ENCODE measurements around the gene OGT. TPM values are rescaled to one million over a fixed set of nuclear protein-coding genes. Genes with fewer than 3 reads are reported as not detected.
"Not testable (repeated sequence)": the region's sequence is repeated elsewhere in the genome, so short reads cannot be mapped to it uniquely, and the experiment has no call there.

Gene OGT
- total RNA-seq, 1 donor from 2014 or later: 231 TPM

DNA sequence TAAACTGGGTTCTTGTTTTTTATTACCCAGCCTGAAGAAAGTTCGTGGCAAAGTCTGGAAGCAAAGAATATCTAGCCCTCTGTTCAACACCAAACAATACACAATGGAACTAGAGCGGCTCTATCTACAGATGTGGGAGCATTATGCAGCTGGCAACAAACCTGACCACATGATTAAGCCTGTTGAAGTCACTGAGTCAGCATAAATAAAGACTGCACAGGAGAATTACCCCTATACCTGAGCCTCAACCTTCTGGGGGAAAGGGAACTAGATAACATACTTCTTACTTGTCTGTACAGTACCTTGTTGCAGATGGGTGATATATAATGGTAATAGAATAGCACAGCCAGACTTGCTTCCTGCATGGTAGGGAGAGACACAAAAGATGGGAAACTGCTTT lies 40.7 kb downstream of the OGT start:
- Mint-ChIP-seq H3K9me3 (no peaks in the 10 kb centered on the region), H3K27me3 (ENCODE audit: low read depth) (no peaks in the 10 kb centered on the region), H3K4me3 (ENCODE audit: low read depth) (no peak overlapping the region), H3K36me3 (ENCODE audit: low read depth) (peaks cover 55% of the 10 kb centered on the region), H3K27ac (no peak overlapping the region), H3K4me1 (ENCODE audit: low read depth) (peaks cover 2% of the 10 kb centered on the region)
- DNase-seq (ENCODE audit: low spot score): no peak
- intact Hi-C loops (cut with micrococcal nuclease): no loop called here

DNA sequence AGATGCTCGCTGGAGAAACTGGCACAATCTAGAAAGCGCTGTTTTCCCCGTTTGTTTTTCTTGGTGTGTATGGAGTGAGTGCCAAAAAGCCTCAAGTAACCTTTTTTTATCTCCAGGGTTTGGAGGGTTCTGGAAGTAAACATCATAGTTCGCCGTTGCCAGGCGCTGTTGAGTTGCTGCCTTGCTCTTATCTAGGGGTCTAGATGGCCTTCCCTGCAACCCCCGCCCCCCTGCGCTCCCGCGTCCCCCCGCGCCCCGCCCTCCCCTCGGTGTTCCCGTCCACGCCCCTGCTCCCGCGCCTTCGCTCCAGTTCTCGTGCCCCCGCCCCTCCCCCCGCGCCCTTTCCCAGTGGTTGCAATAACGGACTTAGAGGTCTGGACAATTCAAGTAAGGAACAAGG lies 44.8 kb downstream of the OGT start:
- no peak overlapping the region for H3K27ac Mint-ChIP-seq
- H3K36me3 Mint-ChIP-seq (ENCODE audit: low read depth): peaks cover 49% of the 10 kb centered on the region
- H3K27me3 Mint-ChIP-seq (ENCODE audit: low read depth): no peaks in the 10 kb centered on the region
- DNase-seq (ENCODE audit: low spot score): no peak
- no peaks in the 10 kb centered on the region for H3K9me3 Mint-ChIP-seq
- peaks cover 2% of the 10 kb centered on the region for H3K4me1 Mint-ChIP-seq (ENCODE audit: low read depth)
- H3K4me3 Mint-ChIP-seq (ENCODE audit: low read depth): no peak overlapping the region
- intact Hi-C loops (cut with micrococcal nuclease): no loop called here

DNA sequence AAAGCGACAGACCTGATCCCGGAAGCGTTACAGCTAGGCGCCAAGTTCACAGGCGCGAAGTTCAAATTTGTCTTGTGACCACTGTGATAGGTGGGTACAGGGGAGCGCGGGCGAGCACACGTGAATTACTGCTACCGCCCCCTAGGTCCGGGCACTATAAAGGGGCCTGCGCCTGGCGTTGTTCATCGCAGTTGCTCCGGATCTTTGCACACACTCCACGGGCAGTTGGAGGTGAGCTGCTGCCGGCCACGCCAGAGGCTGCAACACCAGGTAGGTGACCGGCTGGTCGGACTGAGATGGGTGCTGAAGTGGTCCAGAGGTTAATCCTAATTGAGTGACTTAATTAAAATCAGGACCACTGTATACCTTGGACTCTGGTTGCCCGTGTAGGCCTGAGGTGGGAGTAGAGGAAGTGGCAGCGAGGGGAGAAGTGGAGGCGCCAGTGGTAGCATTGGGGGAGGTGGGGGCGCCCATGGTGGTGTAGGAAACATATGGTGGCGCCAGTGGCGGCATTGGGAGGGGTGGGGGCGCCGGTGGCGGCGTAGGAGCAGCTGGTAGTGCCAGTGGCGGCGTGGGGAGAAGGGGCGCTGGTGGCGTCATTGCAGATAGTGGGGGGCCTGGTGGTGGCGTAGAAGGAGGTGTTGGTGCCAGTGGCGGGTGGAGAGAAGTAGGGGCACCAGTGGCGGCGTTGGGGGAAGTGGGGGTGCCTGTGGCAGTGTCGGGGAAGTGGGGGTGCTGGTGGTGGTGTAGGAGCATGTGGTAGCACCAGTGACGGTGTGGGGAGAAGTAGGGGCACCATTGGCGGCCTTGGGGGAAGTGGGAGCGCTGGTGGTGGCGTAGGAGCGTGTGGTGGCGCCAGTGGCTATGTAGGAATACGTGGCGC lies 45.6 kb downstream of the OGT start, which contains the start of gene GCNA:
Gene GCNA, plus strand, starts transcription at position 185 of the 883 bp plus-strand sequence. CDS start 2,385 bp downstream, outside the sequence.
- H3K36me3 Mint-ChIP-seq (ENCODE audit: low read depth): peaks cover 44% of the 10 kb centered on the region
- H3K4me3 Mint-ChIP-seq (ENCODE audit: low read depth): no peak within 1 kb of the TSS
- H3K4me1 Mint-ChIP-seq (ENCODE audit: low read depth): peaks cover 2% of the 10 kb centered on the region
- intact Hi-C loops (cut with micrococcal nuclease): no loop called here
- no peak for DNase-seq (ENCODE audit: low spot score)
- no peak within 1 kb of the TSS for H3K27ac Mint-ChIP-seq
- no peaks in the 10 kb centered on the region for H3K27me3 Mint-ChIP-seq (ENCODE audit: low read depth)
- no peaks in the 10 kb centered on the region for H3K9me3 Mint-ChIP-seq

DNA sequence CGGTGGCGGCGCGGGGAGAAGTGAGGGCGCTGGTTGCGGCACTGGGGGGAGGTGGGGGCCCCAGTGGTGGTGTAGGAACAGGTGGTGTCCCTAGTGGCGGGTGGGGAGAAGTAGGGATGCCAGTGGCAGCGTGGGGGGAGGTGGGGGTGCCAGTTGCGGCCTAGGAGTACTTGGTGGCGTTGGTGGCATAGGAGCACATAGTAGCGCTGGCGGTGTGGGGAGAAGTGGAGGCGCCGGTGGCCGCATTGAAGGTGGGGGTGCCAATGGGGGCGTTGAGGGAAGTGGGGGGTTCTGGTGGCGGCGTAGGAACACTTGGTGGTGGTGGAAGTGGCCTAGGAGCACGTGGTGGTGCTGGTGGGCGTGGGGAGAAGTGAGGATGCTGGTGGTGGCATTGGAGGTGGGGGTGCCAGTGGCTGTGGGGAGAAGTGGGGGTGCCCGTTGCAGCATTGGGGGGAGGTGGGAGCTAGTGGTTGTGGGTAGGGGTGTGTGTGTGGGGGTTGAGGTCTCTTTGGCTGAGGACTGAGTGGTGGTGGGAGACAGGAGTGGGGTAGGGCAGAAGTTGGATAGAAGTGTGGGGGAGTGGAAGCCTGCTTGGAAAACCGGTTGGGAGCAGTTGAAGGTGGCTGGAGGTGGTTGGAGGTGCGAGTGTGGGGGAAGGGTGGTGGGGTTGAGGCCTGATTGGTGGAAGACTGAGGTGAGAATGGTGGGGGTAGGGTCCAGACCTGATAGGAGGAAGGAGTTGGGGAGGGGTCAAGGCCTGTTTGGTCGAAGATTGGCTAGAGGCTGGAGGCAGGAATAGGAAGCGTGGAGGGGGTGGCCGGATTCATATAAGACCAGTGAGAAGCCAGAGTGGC lies 46.5 kb downstream of the OGT start:
- peak overlapping the region; percentile 58 for H3K27ac Mint-ChIP-seq
- peaks cover 2% of the 10 kb centered on the region for H3K4me1 Mint-ChIP-seq (ENCODE audit: low read depth)
- no peaks in the 10 kb centered on the region for H3K9me3 Mint-ChIP-seq
- no peak for DNase-seq (ENCODE audit: low spot score)
- no peak overlapping the region for H3K4me3 Mint-ChIP-seq (ENCODE audit: low read depth)
- no peaks in the 10 kb centered on the region for H3K27me3 Mint-ChIP-seq (ENCODE audit: low read depth)
- intact Hi-C loops (cut with micrococcal nuclease): no loop called here
- H3K36me3 Mint-ChIP-seq (ENCODE audit: low read depth): peaks cover 35% of the 10 kb centered on the region

DNA sequence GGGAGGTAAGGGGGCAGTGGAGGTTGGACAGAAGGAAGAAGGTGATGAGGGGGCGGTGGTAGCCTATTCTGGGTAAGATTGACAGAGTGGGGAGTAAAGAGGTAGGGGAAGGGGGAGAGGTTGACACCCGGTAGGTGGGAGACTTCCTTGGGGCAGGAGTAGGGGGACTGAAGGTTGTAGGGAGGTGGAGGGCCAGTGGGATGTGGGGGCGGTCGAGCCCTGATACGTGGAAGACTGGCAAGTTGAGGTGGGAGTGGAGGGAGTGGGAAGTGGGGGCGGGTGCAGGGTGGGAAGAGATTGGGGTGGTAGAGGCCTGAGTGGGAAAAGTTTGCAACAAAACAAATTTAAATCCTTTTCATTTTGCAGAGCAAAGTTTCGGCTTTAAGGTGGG lies 47.1 kb downstream of the OGT start:
- no peak overlapping the region for H3K4me3 Mint-ChIP-seq (ENCODE audit: low read depth)
- H3K36me3 Mint-ChIP-seq (ENCODE audit: low read depth): peaks cover 29% of the 10 kb centered on the region
- H3K4me1 Mint-ChIP-seq (ENCODE audit: low read depth): peaks cover 2% of the 10 kb centered on the region
- intact Hi-C loops (cut with micrococcal nuclease): loop anchor here (5.0 kb wide), 1 partner anchor 72 kb away; no protein-coding TSS in a partner anchor
- DNase-seq (ENCODE audit: low spot score): no peak
- no peaks in the 10 kb centered on the region for H3K27me3 Mint-ChIP-seq (ENCODE audit: low read depth)
- peak overlapping the region; percentile 58 for H3K27ac Mint-ChIP-seq
- no peaks in the 10 kb centered on the region for H3K9me3 Mint-ChIP-seq

DNA sequence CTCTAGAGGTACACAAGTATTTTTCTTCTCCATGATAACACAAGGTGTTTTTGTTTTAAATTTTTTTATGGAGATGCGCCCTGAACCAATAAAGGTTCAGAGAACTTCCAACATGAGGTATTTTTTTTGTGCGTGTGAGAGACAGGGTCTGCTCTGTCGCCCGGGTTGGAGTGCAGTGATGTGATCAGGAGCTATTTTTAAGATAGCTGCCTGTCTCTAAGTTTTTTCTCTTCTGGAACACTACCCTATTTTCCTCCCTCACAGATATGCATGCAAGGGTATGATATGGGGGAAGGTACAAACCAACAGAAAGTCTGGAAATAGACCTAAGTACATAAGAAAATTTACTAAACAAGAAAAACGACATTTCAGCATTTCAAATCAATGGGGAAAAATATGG lies 48.3 kb downstream of the OGT start:
- H3K4me3 Mint-ChIP-seq (ENCODE audit: low read depth): no peak overlapping the region
- no peak overlapping the region for H3K27ac Mint-ChIP-seq
- no peaks in the 10 kb centered on the region for H3K27me3 Mint-ChIP-seq (ENCODE audit: low read depth)
- intact Hi-C loops (cut with micrococcal nuclease): loop anchor here (5.0 kb wide), 1 partner anchor 71 kb away; no protein-coding TSS in a partner anchor
- H3K36me3 Mint-ChIP-seq (ENCODE audit: low read depth): peaks cover 29% of the 10 kb centered on the region
- DNase-seq (ENCODE audit: low spot score): no peak
- H3K4me1 Mint-ChIP-seq (ENCODE audit: low read depth): peaks cover 2% of the 10 kb centered on the region
- H3K9me3 Mint-ChIP-seq: no peaks in the 10 kb centered on the region

DNA sequence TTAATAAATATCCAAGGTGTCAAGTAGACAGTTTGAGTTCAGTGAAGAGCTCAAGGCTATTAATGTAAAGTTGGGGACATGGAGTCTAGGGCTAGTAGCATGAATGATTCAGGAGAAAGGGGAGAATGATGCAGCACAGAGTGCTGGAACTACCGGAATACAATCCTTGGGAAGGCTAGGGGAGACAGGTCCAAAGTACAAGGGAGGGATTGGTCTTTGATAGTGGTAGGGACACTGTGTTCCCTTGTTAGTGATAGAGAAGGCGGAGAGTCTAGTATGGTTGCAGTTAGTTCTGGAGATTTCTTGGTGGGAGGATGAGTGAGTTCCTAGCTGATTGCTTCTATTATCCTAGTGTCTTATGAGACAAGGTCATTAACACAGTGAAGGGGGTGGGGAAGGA lies 54.0 kb downstream of the OGT start:
- intact Hi-C loops (cut with micrococcal nuclease): no loop called here
- H3K4me1 Mint-ChIP-seq (ENCODE audit: low read depth): no peaks in the 10 kb centered on the region
- peaks cover 9% of the 10 kb centered on the region for H3K36me3 Mint-ChIP-seq (ENCODE audit: low read depth)
- no peaks in the 10 kb centered on the region for H3K27me3 Mint-ChIP-seq (ENCODE audit: low read depth)
- H3K27ac Mint-ChIP-seq: no peak overlapping the region
- DNase-seq (ENCODE audit: low spot score): no peak
- no peak overlapping the region for H3K4me3 Mint-ChIP-seq (ENCODE audit: low read depth)
- H3K9me3 Mint-ChIP-seq: no peaks in the 10 kb centered on the region

DNA sequence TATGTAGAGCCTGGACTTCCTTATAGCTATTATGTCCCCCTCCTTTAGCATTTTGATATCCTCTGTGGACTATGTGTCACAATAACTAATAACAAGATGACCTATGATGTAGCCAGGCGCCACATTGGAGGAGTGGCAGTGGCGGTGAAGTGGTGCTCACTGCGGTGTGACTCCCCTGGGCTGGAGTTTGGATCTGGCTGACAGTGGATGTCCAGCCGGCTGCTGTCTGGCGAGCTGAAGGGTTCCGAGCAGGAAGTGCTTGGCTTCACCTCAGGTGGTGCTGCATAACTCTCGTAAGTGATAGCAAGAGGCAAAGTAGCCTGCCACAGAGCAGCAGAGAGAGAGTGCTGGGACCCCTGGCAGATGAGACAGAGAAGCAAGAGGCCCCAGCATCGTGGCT lies 60.3 kb downstream of the OGT start:
- intact Hi-C loops (cut with micrococcal nuclease); H3K4me1 Mint-ChIP-seq (ENCODE audit: low read depth); H3K27ac Mint-ChIP-seq; H3K4me3 Mint-ChIP-seq (ENCODE audit: low read depth); DNase-seq (ENCODE audit: low spot score); H3K9me3 Mint-ChIP-seq; H3K27me3 Mint-ChIP-seq (ENCODE audit: low read depth): not testable (repeated sequence)
- peaks cover 21% of the 10 kb centered on the region for H3K36me3 Mint-ChIP-seq (ENCODE audit: low read depth)

DNA sequence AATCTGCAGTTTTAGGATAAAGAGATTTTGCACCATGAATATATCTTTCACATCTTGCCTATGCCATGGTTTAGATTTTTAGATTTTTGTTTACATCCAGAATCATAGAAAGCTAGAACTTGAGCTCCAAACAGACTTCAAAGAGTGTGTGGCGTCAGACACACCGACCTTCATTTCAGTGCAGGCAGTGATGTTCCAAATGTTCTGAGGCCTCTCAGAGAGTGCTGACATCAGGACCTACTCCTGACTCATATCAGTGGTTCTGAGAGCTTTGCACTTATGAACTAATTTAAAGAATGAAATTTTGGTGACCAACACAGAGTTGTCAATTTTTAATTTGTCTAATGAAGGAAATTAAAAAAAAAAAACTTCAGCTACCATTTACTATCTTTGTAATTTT lies 67.1 kb downstream of the OGT start:
- Mint-ChIP-seq H3K4me1 (ENCODE audit: low read depth) (peaks cover 12% of the 10 kb centered on the region), H3K4me3 (ENCODE audit: low read depth) (no peak overlapping the region), H3K9me3 (peaks cover 15% of the 10 kb centered on the region), H3K27ac (no peak overlapping the region), H3K36me3 (ENCODE audit: low read depth) (peaks cover 64% of the 10 kb centered on the region), H3K27me3 (ENCODE audit: low read depth) (no peaks in the 10 kb centered on the region)
- no peak for DNase-seq (ENCODE audit: low spot score)
- intact Hi-C loops (cut with micrococcal nuclease): no loop called here

DNA sequence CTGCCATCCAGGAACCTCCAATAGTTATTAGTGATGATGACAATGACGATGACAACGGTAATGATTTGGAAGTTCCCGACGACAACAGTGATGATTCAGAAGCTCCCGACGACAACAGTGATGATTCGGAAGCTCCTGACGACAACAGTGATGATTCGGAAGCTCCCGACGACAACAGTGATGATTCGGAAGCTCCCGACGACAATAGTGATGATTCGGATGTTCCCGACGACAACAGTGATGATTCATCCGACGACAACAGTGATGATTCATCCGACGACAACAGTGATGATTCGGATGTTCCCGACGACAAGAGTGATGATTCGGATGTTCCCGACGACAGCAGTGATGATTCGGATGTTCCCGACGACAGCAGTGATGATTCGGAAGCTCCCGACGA lies 70.7 kb downstream of the OGT start:
- Mint-ChIP-seq H3K27ac (peak overlapping the region; percentile 71), H3K4me3 (ENCODE audit: low read depth) (no peak overlapping the region), H3K9me3 (peaks cover 15% of the 10 kb centered on the region), H3K36me3 (ENCODE audit: low read depth) (peaks cover 75% of the 10 kb centered on the region), H3K4me1 (ENCODE audit: low read depth) (peaks cover 34% of the 10 kb centered on the region), H3K27me3 (ENCODE audit: low read depth) (no peaks in the 10 kb centered on the region)
- DNase-seq (ENCODE audit: low spot score): no peak
- intact Hi-C loops (cut with micrococcal nuclease): no loop called here

DNA sequence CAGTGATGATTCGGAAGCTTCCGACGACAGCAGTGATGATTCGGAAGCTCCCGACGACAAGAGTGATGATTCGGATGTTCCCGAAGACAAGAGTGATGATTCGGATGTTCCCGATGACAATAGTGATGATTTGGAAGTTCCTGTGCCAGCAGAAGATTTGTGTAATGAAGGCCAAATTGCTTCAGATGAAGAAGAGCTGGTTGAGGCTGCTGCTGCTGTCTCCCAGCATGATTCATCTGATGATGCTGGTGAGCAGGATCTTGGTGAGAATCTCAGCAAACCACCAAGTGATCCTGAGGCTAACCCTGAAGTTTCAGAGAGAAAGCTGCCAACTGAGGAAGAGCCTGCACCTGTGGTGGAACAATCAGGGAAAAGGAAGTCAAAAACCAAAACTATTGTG lies 71.2 kb downstream of the OGT start:
- peaks cover 80% of the 10 kb centered on the region for H3K36me3 Mint-ChIP-seq (ENCODE audit: low read depth)
- DNase-seq (ENCODE audit: low spot score): no peak
- no peaks in the 10 kb centered on the region for H3K27me3 Mint-ChIP-seq (ENCODE audit: low read depth)
- peaks cover 15% of the 10 kb centered on the region for H3K9me3 Mint-ChIP-seq
- peaks cover 38% of the 10 kb centered on the region for H3K4me1 Mint-ChIP-seq (ENCODE audit: low read depth)
- no peak overlapping the region for H3K4me3 Mint-ChIP-seq (ENCODE audit: low read depth)
- H3K27ac Mint-ChIP-seq: peak overlapping the region; percentile 12
- intact Hi-C loops (cut with micrococcal nuclease): no loop called here

DNA sequence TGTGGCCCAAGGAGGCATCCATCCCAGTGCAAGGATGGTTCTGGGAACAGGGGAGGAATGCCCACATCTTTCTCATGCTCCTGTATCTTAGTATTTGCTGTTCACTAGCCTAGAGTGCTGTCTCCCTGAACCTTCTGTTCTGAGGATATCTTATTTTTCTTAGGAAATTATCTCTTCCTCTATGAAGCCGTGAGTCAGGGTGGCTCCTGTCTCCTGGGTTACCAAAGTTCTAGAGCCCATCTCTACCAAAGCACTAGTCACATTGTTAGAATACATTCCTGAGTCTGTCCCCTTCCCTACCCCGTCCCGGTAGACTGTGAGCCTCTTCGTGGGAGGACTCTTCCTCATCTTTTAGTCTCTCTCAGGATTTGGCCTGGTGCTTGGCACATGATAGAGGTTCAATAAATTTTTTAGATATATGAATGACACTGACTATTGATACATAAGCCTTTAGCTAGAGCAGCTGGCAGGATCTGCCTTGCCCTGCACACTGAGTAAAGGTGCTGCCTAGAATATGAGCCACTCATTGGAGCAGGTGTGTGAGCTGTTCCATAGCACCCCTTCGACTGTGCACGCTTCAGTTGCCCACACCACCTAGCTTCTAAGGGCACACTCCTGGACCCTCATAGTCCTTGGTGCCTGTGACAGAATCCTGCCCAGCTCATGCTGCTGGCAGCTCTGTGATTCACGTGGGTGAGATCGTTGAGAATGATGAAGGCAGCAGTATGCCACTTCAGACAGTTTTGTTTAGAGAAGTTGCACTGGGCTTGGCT lies 72.1 kb downstream of the OGT start:
- H3K36me3 Mint-ChIP-seq (ENCODE audit: low read depth): peaks cover 85% of the 10 kb centered on the region
- H3K27ac Mint-ChIP-seq: peak overlapping the region; percentile 38
- no peak overlapping the region for H3K4me3 Mint-ChIP-seq (ENCODE audit: low read depth)
- peaks cover 39% of the 10 kb centered on the region for H3K4me1 Mint-ChIP-seq (ENCODE audit: low read depth)
- intact Hi-C loops (cut with micrococcal nuclease): no loop called here
- no peaks in the 10 kb centered on the region for H3K27me3 Mint-ChIP-seq (ENCODE audit: low read depth)
- peaks cover 15% of the 10 kb centered on the region for H3K9me3 Mint-ChIP-seq
- DNase-seq (ENCODE audit: low spot score): no peak

All from activated T-helper 2 cell treated with anti-CD3 and anti-CD28 coated beads, Interferon-gamma antibody, Interleukin-2, Interleukin-4, amounts not matched to agents 10 μg/mL and 5 μg/mL and 100 μg/mL, durations not matched to agents 14 hours and 24 hours and 36 hours (primary cell).